Uterus (tissue), 2 donors: ENCODE results near the gene TMEM45B.

ENCODE experiments used
- POLR2A ChIP-seq, 2 donors: fragments of 450-650 bp; IDR thresholded peaks; one replicate each; pipeline ENCODE4 v1.6.1; 2016; ENCODE audit warnings: antibody characterized with exemption in 2 of 2, mild to moderate bottlenecking in 1 of 2, moderate library complexity in 1 of 2
- TF ChIP-seq, protein P1 (sequence below), 4 experiments: fragments of 200-600 bp in 2 of 4; fragments of 450-650 bp in 2 of 4; sonication (generic) in 2 of 4; IDR thresholded peaks; one replicate each; pipeline ENCODE4 v1.5.1; 2016 to 2019; ENCODE audit warnings: antibody characterized with exemption in 4 of 4, mild to moderate bottlenecking in 2 of 4, moderate library complexity in 1 of 4

DNA sequence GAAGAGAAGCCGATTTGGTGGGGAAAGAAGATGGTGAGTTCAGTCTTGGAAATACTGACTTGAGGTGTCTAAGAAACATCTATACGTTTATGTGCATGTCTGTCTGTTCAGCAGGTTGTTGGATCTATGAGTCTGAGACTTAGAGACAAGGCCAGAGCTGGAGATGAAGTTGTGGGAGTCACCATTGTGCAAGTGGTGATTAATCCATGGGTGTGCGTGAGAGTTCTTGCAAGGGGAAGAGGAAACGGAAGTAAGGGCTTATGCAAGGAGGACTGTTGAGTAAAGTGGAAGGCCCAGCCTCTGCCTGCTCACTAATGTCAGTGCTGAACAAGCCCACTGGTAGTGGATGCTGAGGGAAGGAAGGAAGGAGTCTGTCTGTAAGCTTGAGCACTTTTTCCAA is 9.7 kb downstream of the TMEM45B start:
- no peak for TF ChIP-seq POLR2A (IDR thresholded peaks at IDR 0.05)
- TF ChIP-seq, protein P1, sequence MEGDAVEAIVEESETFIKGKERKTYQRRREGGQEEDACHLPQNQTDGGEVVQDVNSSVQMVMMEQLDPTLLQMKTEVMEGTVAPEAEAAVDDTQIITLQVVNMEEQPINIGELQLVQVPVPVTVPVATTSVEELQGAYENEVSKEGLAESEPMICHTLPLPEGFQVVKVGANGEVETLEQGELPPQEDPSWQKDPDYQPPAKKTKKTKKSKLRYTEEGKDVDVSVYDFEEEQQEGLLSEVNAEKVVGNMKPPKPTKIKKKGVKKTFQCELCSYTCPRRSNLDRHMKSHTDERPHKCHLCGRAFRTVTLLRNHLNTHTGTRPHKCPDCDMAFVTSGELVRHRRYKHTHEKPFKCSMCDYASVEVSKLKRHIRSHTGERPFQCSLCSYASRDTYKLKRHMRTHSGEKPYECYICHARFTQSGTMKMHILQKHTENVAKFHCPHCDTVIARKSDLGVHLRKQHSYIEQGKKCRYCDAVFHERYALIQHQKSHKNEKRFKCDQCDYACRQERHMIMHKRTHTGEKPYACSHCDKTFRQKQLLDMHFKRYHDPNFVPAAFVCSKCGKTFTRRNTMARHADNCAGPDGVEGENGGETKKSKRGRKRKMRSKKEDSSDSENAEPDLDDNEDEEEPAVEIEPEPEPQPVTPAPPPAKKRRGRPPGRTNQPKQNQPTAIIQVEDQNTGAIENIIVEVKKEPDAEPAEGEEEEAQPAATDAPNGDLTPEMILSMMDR (IDR thresholded peaks at IDR 0.05) = no peak
